Activated CD4-positive, alpha-beta T cell treated with anti-CD3 and anti-CD28 coated beads, Interleukin-2, amount 10 ng/mL, durations not matched to agents 24 days and 14 days (primary cell): ENCODE measurements around the gene DNMT3B. TPM values are rescaled to one million over a fixed set of nuclear protein-coding genes. Genes with fewer than 3 reads are reported as not detected.
"Not testable (repeated sequence)": the region's sequence is repeated elsewhere in the genome, so short reads cannot be mapped to it uniquely, and the experiment has no call there.

ENCODE experiments used
- DNase-seq: peaks from one replicate; pipeline ENCODE4 v3.0.0; 2022
- H3K27ac Mint-ChIP-seq: one replicate; pipeline ENCODE4 v1.8.0; 2022; ENCODE audit warnings: mild to moderate bottlenecking, mixed read lengths
- H3K27me3 Mint-ChIP-seq: one replicate; pipeline ENCODE4 v1.8.0; 2022; ENCODE audit warnings: mixed read lengths
- H3K36me3 Mint-ChIP-seq: one replicate; pipeline ENCODE4 v1.8.0; 2022; ENCODE audit warnings: low read depth, mild to moderate bottlenecking, mixed read lengths
- H3K4me1 Mint-ChIP-seq: one replicate; pipeline ENCODE4 v1.8.0; 2021; ENCODE audit warnings: mixed read lengths
- H3K4me3 Mint-ChIP-seq: one replicate; pipeline ENCODE4 v1.8.0; 2022; ENCODE audit warnings: mild to moderate bottlenecking, moderate library complexity, mixed read lengths
- H3K9me3 Mint-ChIP-seq: one replicate; pipeline ENCODE4 v1.8.0; 2021; ENCODE audit warnings: mixed read lengths
- intact Hi-C: fragments of 100-400 bp; cut with micrococcal nuclease; formaldehyde crosslinking; loops from one replicate; pipeline ENCODE4 v1.15.1; 2023
- total RNA-seq: library from RNA; stranded (reverse); gene quantifications from 2 replicates; pipeline ENCODE4 v1.2.3, GENCODE V29; 2022

The DNMT3B gene
- total RNA-seq, 1 donor from 2014 or later: 1.3 TPM

GRCh38 chr20:32751293-32751692, 10.9 kb upstream of the DNMT3B start:
- no peak for DNase-seq
- Mint-ChIP-seq H3K4me3 (no peak overlapping the region), H3K27me3 (no peaks in the 10 kb centered on the region), H3K36me3 (no peaks in the 10 kb centered on the region), H3K4me1 (peaks cover 8% of the 10 kb centered on the region), H3K27ac (no peak overlapping the region), H3K9me3 (no peaks in the 10 kb centered on the region)
- intact Hi-C loops: no loop called here

GRCh38 chr20:32751702-32752457, 10.3 kb upstream of the DNMT3B start:
- Mint-ChIP-seq H3K9me3 (no peaks in the 10 kb centered on the region), H3K4me1 (peaks cover 8% of the 10 kb centered on the region)
- intact Hi-C loops: no loop called here

GRCh38 chr20:32752458-32753250, 9.5 kb upstream of the DNMT3B start:
- H3K27me3 Mint-ChIP-seq: no peaks in the 10 kb centered on the region
- intact Hi-C loops: no loop called here
- peaks cover 8% of the 10 kb centered on the region for H3K4me1 Mint-ChIP-seq
- H3K27ac Mint-ChIP-seq: no peak overlapping the region
- no peak for DNase-seq
- no peaks in the 10 kb centered on the region for H3K36me3 Mint-ChIP-seq
- no peak overlapping the region for H3K4me3 Mint-ChIP-seq
- H3K9me3 Mint-ChIP-seq: no peaks in the 10 kb centered on the region

More at GRCh38 chr20:32751702-32752457, 10.3 kb upstream of the DNMT3B start:
- no peak for DNase-seq
- Mint-ChIP-seq H3K27me3 (no peaks in the 10 kb centered on the region), H3K27ac (no peak overlapping the region), H3K4me3 (no peak overlapping the region), H3K36me3 (no peaks in the 10 kb centered on the region)

GRCh38 chr20:32753731-32754130, 8.5 kb upstream of the DNMT3B start:
- Mint-ChIP-seq H3K4me1 (peaks cover 8% of the 10 kb centered on the region), H3K36me3 (no peaks in the 10 kb centered on the region), H3K9me3 (no peaks in the 10 kb centered on the region), H3K27ac (no peak overlapping the region), H3K4me3 (no peak overlapping the region), H3K27me3 (no peaks in the 10 kb centered on the region)
- intact Hi-C loops: no loop called here
- DNase-seq: no peak

- H3K36me3 Mint-ChIP-seq: no peaks in the 10 kb centered on the region
- intact Hi-C loops: no loop called here
- H3K4me3 Mint-ChIP-seq: no peak overlapping the region
- H3K9me3 Mint-ChIP-seq: no peaks in the 10 kb centered on the region
- no peak overlapping the region for H3K27ac Mint-ChIP-seq
- no peaks in the 10 kb centered on the region for H3K27me3 Mint-ChIP-seq
- no peak for DNase-seq
- H3K4me1 Mint-ChIP-seq: peaks cover 10% of the 10 kb centered on the region
These were observed 6.0 kb upstream of the DNMT3B start for GRCh38 chr20:32756156-32756555.

- peaks cover 11% of the 10 kb centered on the region for H3K4me1 Mint-ChIP-seq
- intact Hi-C loops: loop anchor here (5.0 kb wide), 1 partner anchor 89 kb away; the partner anchor contains the start of gene C20orf203
- DNase-seq: no peak
- peak overlapping the region; percentile 71 for H3K27ac Mint-ChIP-seq
- no peaks in the 10 kb centered on the region for H3K36me3 Mint-ChIP-seq
- H3K4me3 Mint-ChIP-seq: peak overlapping the region; percentile 66
- H3K27me3 Mint-ChIP-seq: peaks cover 12% of the 10 kb centered on the region
- H3K9me3 Mint-ChIP-seq: no peaks in the 10 kb centered on the region
These were observed 761 bp upstream of the DNMT3B start for GRCh38 chr20:32761417-32761830.

GRCh38 chr20:32762754-32763201, 593 bp downstream of the DNMT3B start:
- no peak overlapping the region for H3K27ac Mint-ChIP-seq
- intact Hi-C loops: loop anchor here (2.0 to 5.0 kb wide), 2 partner anchors 20 to 90 kb away; partner anchors contain the start of genes C20orf203 and COMMD7
- H3K4me3 Mint-ChIP-seq: peak overlapping the region; percentile 88
- peaks cover 12% of the 10 kb centered on the region for H3K27me3 Mint-ChIP-seq
- H3K36me3 Mint-ChIP-seq: no peaks in the 10 kb centered on the region
- DNase-seq: no peak
- H3K9me3 Mint-ChIP-seq: no peaks in the 10 kb centered on the region
- peaks cover 11% of the 10 kb centered on the region for H3K4me1 Mint-ChIP-seq

- no peaks in the 10 kb centered on the region for H3K36me3 Mint-ChIP-seq
- H3K4me3 Mint-ChIP-seq: peak overlapping the region; percentile 88
- H3K9me3 Mint-ChIP-seq: no peaks in the 10 kb centered on the region
- H3K27ac Mint-ChIP-seq: no peak overlapping the region
- peak; percentile 65 for DNase-seq
- H3K27me3 Mint-ChIP-seq: peaks cover 12% of the 10 kb centered on the region
- intact Hi-C loops: loop anchor here (2.0 to 5.0 kb wide), 2 partner anchors 21 to 91 kb away; partner anchors contain the start of genes C20orf203 and COMMD7
- H3K4me1 Mint-ChIP-seq: peaks cover 11% of the 10 kb centered on the region
These were observed 1.2 kb downstream of the DNMT3B start for GRCh38 chr20:32763202-32764004.

- H3K9me3 Mint-ChIP-seq: no peaks in the 10 kb centered on the region
- no peak for DNase-seq
- H3K27ac Mint-ChIP-seq: no peak overlapping the region
- intact Hi-C loops: loop anchor here (5.0 kb wide), 1 partner anchor 92 kb away; the partner anchor contains the start of gene C20orf203
- H3K27me3 Mint-ChIP-seq: peaks cover 12% of the 10 kb centered on the region
- H3K4me1 Mint-ChIP-seq: peaks cover 11% of the 10 kb centered on the region
- H3K4me3 Mint-ChIP-seq: no peak overlapping the region
- H3K36me3 Mint-ChIP-seq: no peaks in the 10 kb centered on the region
These were observed 2.1 kb downstream of the DNMT3B start for GRCh38 chr20:32764005-32764960.

- H3K36me3 Mint-ChIP-seq, H3K27ac Mint-ChIP-seq, DNase-seq, H3K9me3 Mint-ChIP-seq, intact Hi-C loops, H3K4me3 Mint-ChIP-seq: not testable (repeated sequence)
- H3K27me3 Mint-ChIP-seq: peaks cover 12% of the 10 kb centered on the region
- H3K4me1 Mint-ChIP-seq: peaks cover 11% of the 10 kb centered on the region
These were observed 3.2 kb downstream of the DNMT3B start for GRCh38 chr20:32765230-32765875.

- no peak overlapping the region for H3K4me3 Mint-ChIP-seq
- peaks cover 12% of the 10 kb centered on the region for H3K27me3 Mint-ChIP-seq
- H3K4me1 Mint-ChIP-seq: peaks cover 14% of the 10 kb centered on the region
- H3K27ac Mint-ChIP-seq: no peak overlapping the region
- no peaks in the 10 kb centered on the region for H3K36me3 Mint-ChIP-seq
- DNase-seq: no peak
- no peaks in the 10 kb centered on the region for H3K9me3 Mint-ChIP-seq
- intact Hi-C loops: no loop called here
These were observed 5.4 kb downstream of the DNMT3B start for GRCh38 chr20:32767418-32768198.

GRCh38 chr20:32772046-32772445, 9.9 kb downstream of the DNMT3B start:
- H3K27me3 Mint-ChIP-seq: no peaks in the 10 kb centered on the region
- H3K36me3 Mint-ChIP-seq: no peaks in the 10 kb centered on the region
- intact Hi-C loops: no loop called here
- H3K27ac Mint-ChIP-seq: no peak overlapping the region
- peaks cover 15% of the 10 kb centered on the region for H3K4me1 Mint-ChIP-seq
- no peak for DNase-seq
- H3K4me3 Mint-ChIP-seq: no peak overlapping the region
- H3K9me3 Mint-ChIP-seq: no peaks in the 10 kb centered on the region
